Right cardiac atrium (tissue), 5 donors: Measurements from ENCODE around the gene TXNL4B. TPM values are rescaled to one million over a fixed set of nuclear protein-coding genes. Genes with fewer than 3 reads are reported as not detected.
"Not testable (repeated sequence)": the region's sequence is repeated elsewhere in the genome, so short reads cannot be mapped to it uniquely, and the experiment has no call there.

Experiments used
- ATAC-seq, 2 donors: fragments of 200-7000 bp; cut with Tn5 transposase; one replicate each; pipeline versions ENCODE4 v1.8.0 to v1.9.1; 2020; ENCODE audit warnings: moderate library complexity in 2 of 2, mild to moderate bottlenecking in 1 of 2
- DNase-seq, 3 donors: peaks; one replicate each; pipeline ENCODE4 v3.0.0-alpha.2; 2020
- H3K27ac ChIP-seq: one replicate; pipeline ENCODE4 v1.5.1; 2013; ENCODE audit warnings: mild to moderate bottlenecking, low read length, control low read depth, moderate library complexity
- H3K27me3 ChIP-seq: one replicate; pipeline ENCODE4 v1.6.1; 2013; ENCODE audit not compliant: control insufficient read depth, insufficient read depth
- H3K4me1 ChIP-seq: one replicate; pipeline ENCODE4 v1.6.1; 2013; ENCODE audit warnings: low read length; ENCODE audit not compliant: control insufficient read depth, insufficient read depth
- H3K4me3 ChIP-seq: one replicate; pipeline ENCODE4 v1.5.1; 2013; ENCODE audit warnings: low read length, control low read depth
- H3K9me3 ChIP-seq: one replicate; pipeline ENCODE4 v1.6.1; 2013; ENCODE audit warnings: low read length; ENCODE audit not compliant: control insufficient read depth
- WGBS: extraction: QIAGEN DNeasy Blood & Tissue Kit; methylation state at CpG from one replicate; pipeline ENCODE4 v1.1.7; 2013; 5-methylcytosine and 5-hydroxymethylcytosine counted together
- intact Hi-C, 4 donors: fragments of 100-400 bp; cut with DNase I; formaldehyde crosslinking; loops; one replicate each; pipeline versions ENCODE4 v1.11.0 to v1.14.0; 2022 to 2023
- polyA plus RNA-seq: library from polyadenylated mRNA; stranded (reverse); fragments of 200-250 nt; gene quantifications from one replicate; pipeline ENCODE4 v1.2.3, GENCODE V29; 2013
- total RNA-seq, 4 donors: library from RNA; stranded (reverse); fragmentation: NEBNext Ultra II Directional; extraction: Animal tissue kit (Norgen Biotek cat#: 25700); gene quantifications; one replicate each; pipeline ENCODE4 v1.2.1, GENCODE V29; 2021
- donor health status: healthy with polysubstance abuse.
- donor health status: DM: no; HTN: yes; CAD: no.
- donor health status: DM: no; HTN: no; CAD: no.
- donor health status: DM: no; HTN: yes; CAD: no; lungs with severe emphysema.
- donor health status: DM: yes; HTN: yes; CAD: no.

The TXNL4B gene
- total and polyA plus RNA-seq, 5 donors, result 4.5 to 7.9 (median 5.0) TPM

DNA sequence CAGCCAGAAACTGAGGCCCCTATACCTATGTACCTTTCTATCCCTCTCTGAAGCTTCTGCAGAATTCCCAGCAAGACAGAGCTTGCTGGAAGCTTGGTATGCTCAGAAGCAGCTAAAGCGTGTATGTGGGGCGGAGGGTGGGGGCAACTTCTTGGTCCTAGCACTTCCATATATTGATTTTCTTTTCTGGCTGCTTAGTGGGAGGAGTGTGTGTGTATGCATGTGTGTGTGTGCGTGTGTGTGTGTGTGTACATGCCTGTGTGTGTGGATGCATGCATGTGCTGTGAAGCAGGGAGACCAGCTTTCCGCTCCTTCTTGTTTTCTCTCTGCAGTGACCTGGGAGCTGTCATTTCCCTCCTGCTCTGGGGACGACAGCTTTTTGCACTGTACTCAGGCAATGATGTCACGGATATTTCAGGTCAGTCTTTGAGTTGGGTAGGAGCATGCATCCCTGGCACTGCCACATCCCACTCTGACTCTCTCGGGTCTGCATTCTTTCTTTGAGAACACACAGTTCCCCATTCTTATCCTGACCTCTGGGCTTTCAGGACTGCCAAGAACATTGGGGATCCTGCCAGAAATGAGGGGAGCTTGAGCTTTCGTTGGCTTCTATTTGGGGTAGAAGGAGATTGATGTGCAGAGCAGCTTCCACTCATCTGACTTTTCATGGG is 19.7 kb downstream of the TXNL4B start:
- Histone ChIP-seq H3K4me1 (peaks cover 13% of the 10 kb centered on the region), H3K27ac (peak overlapping the region; percentile 95), H3K4me3 (no peak overlapping the region), H3K9me3 (no peaks in the 10 kb centered on the region), H3K27me3 (no peaks in the 10 kb centered on the region)
- peak; percentile 61 to 87 (median 69) for DNase-seq
- 47% methylated on average over 8 of the region's 8 CpGs for WGBS
- intact Hi-C loops, result no loop called here
- peak; percentile 93 to 96 for ATAC-seq

- Histone ChIP-seq H3K27ac (peak overlapping the region; percentile 93), H3K27me3 (no peaks in the 10 kb centered on the region), H3K9me3 (no peaks in the 10 kb centered on the region), H3K4me1 (peaks cover 13% of the 10 kb centered on the region), H3K4me3 (no peak overlapping the region)
- DNase-seq (peak in 1 of 3 donors; percentile 59), ATAC-seq (peak; percentile 78 to 83)
- 25% methylated on average over 12 of the region's 12 CpGs for WGBS
- intact Hi-C loops, result no loop called here
These were observed 20.7 kb downstream of the TXNL4B start for GRCh38 chr16:72072514-72073342.

GRCh38 chr16:72068930-72069329 is 24.5 kb downstream of the TXNL4B start:
- intact Hi-C loops, result loop anchor here in 2 of 4 donors (5.0 kb wide), 1 partner anchor 33 kb away; no protein-coding TSS in a partner anchor
- DNase-seq, result no peak
- Histone ChIP-seq H3K4me3 (no peak overlapping the region), H3K27ac (no peak overlapping the region), H3K9me3 (no peaks in the 10 kb centered on the region), H3K27me3 (no peaks in the 10 kb centered on the region), H3K4me1 (peaks cover 8% of the 10 kb centered on the region)
- ATAC-seq, result no peak
- WGBS, result 71% methylated on average over 4 of the region's 4 CpGs

DNA sequence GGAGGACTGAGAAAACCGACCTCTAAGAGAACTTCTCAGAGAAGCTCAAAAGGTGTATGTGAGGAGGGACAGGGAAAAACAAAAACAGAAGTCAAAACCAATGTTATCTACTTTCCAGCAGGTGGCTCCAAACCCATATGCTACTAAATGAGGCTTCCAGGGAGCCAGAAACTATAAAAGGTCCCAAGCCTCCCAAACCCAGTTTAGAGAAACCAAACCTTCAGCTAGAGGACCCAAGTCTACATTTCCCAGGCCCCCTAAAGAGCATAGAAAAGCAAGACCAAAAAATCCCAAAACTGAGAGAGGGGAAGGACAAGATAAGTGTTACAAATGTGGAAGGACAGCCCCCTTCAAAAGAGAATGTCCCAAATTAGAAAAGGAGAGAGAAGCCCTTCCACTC is 26.7 kb downstream of the TXNL4B start:
- H3K4me1 ChIP-seq, result peaks cover 5% of the 10 kb centered on the region
- intact Hi-C loops, result loop anchor here in 2 of 4 donors (5.0 kb wide), 1 partner anchor 36 kb away; no protein-coding TSS in a partner anchor
- H3K27ac ChIP-seq, result no peak overlapping the region
- no peaks in the 10 kb centered on the region for H3K27me3 ChIP-seq
- ATAC-seq, result peak; percentile 48 to 53
- 8% methylated on average over 1 of the region's 1 CpG for WGBS
- no peak for DNase-seq
- H3K9me3 ChIP-seq, result no peaks in the 10 kb centered on the region
- H3K4me3 ChIP-seq, result no peak overlapping the region

GRCh38 chr16:72064361-72064894 is 29.0 kb downstream of the TXNL4B start:
- Histone ChIP-seq H3K4me1 (no peaks in the 10 kb centered on the region), H3K4me3 (no peak overlapping the region), H3K27ac (no peak overlapping the region), H3K9me3 (no peaks in the 10 kb centered on the region), H3K27me3 (no peaks in the 10 kb centered on the region)
- DNase-seq (no peak), ATAC-seq (no peak)
- intact Hi-C loops, result no loop called here
- WGBS, result 88% methylated on average over 10 of the region's 10 CpGs

DNA sequence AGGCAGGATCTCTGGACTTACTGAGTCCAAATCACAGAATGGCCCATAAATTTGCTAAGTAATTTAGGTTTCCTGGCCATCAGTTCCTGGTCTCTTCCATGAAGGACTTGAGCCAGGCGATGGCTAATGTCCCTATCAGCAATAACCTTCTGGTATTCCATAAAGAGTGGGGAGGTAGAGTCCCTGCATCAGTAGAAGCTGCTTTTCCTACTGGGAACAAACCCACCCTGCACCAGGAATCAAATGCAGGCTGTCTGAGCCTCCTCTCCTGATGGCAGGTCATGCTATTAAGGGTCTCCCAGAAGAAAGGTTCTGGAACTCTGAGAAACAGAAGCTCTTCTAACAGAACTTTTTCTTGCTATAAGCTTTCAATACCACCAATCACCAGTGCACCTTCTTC is 31.9 kb downstream of the TXNL4B start:
- no peak for ATAC-seq
- H3K27ac ChIP-seq, result no peak overlapping the region
- no peaks in the 10 kb centered on the region for H3K27me3 ChIP-seq
- H3K4me1 ChIP-seq, result no peaks in the 10 kb centered on the region
- WGBS, result 98% methylated on average over 1 of the region's 1 CpG
- no peak overlapping the region for H3K4me3 ChIP-seq
- intact Hi-C loops, result no loop called here
- H3K9me3 ChIP-seq, result no peaks in the 10 kb centered on the region
- no peak for DNase-seq

DNA sequence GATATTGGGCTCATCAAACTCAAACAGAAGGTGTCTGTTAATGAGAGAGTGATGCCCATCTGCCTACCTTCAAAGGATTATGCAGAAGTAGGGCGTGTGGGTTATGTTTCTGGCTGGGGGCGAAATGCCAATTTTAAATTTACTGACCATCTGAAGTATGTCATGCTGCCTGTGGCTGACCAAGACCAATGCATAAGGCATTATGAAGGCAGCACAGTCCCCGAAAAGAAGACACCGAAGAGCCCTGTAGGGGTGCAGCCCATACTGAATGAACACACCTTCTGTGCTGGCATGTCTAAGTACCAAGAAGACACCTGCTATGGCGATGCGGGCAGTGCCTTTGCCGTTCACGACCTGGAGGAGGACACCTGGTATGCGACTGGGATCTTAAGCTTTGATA is 33.0 kb downstream of the TXNL4B start:
- no peaks in the 10 kb centered on the region for H3K27me3 ChIP-seq
- DNase-seq (no peak), ATAC-seq (no peak)
- intact Hi-C loops, result no loop called here
- H3K4me3 ChIP-seq, result no peak overlapping the region
- WGBS, result 91% methylated on average over 9 of the region's 9 CpGs
- H3K4me1 ChIP-seq, result no peaks in the 10 kb centered on the region
- H3K27ac ChIP-seq, result no peak overlapping the region
- no peaks in the 10 kb centered on the region for H3K9me3 ChIP-seq

GRCh38 chr16:72059060-72059459 is 34.4 kb downstream of the TXNL4B start:
- peak; percentile 25 to 36 for ATAC-seq
- H3K4me3 ChIP-seq, intact Hi-C loops, H3K9me3 ChIP-seq, H3K27ac ChIP-seq, DNase-seq, H3K4me1 ChIP-seq, H3K27me3 ChIP-seq: not testable (repeated sequence)
- 71% methylated on average over 7 of the region's 7 CpGs for WGBS

- intact Hi-C loops, result not testable (repeated sequence)
- WGBS, result 68% methylated on average over 2 of the region's 6 CpGs
These were observed 36.1 kb downstream of the TXNL4B start for GRCh38 chr16:72057313-72057712.

DNA sequence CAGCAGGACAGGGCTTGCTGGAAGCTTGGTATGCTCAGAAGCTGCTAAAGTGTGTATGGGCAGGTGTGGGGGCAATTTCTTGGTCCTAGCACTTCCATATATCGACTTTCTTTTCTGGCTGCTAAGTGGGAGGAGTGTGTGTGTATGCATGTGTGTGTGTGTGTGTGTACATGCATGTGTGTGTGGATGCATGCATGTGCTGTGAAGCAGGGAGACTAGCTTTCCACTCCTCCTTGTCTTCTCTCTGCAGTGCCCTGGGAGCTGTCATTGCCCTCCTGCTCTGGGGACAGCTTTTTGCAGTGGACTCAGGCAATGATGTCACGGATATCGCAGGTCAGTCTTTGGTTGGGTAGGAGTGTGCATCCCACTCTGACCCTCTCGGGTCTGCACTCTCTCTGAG is 37.5 kb downstream of the TXNL4B start:
- no peak for ATAC-seq
- intact Hi-C loops, result no loop called here

More at GRCh38 chr16:72057313-72057712, 36.1 kb downstream of the TXNL4B start:
- not testable (repeated sequence) for H3K9me3 ChIP-seq, H3K4me3 ChIP-seq, H3K27ac ChIP-seq, DNase-seq, H3K4me1 ChIP-seq, H3K27me3 ChIP-seq
- peak; percentile 56 to 60 for ATAC-seq

GRCh38 chr16:72054254-72054847 is 39.1 kb downstream of the TXNL4B start, which contains the start of gene HP:
TSS of gene HP (plus strand) at chr16:72054505. CDS start at chr16:72054653, 148 bp downstream.
- intact Hi-C loops, H3K4me1 ChIP-seq, H3K9me3 ChIP-seq, H3K27me3 ChIP-seq, H3K27ac ChIP-seq, H3K4me3 ChIP-seq, DNase-seq: not testable (repeated sequence)
- 74% methylated on average over 5 of the region's 5 CpGs for WGBS
- peak; percentile 41 to 56 for ATAC-seq

More for the DNA sequence above, 37.5 kb downstream of the TXNL4B start:
- Histone ChIP-seq H3K27me3 (no peaks in the 10 kb centered on the region), H3K4me1 (peaks cover 2% of the 10 kb centered on the region), H3K27ac (no peak overlapping the region), H3K4me3 (no peak overlapping the region), H3K9me3 (no peaks in the 10 kb centered on the region)
- 88% methylated on average over 4 of the region's 4 CpGs for WGBS
- DNase-seq, result no peak
